HepG2 (cell line): ENCODE measurements around the gene DNAJC8. TPM values are rescaled to one million over a fixed set of nuclear protein-coding genes. Genes with fewer than 3 reads are reported as not detected.

Experiments
- ATAC-seq: fragments of 200-7000 bp; cut with Tn5 transposase; 3 replicates; pipeline ENCODE4 v1.9.1; 2020; ENCODE audit warnings: mild to moderate bottlenecking, moderate library complexity
- BruUV-seq: library from RNA; stranded (reverse); fragments of 400-500 nt; replicated peaks from 2 replicates; lab custom pipeline; 2021; lab: Mats Ljungman, UMichigan
- CTCF ChIA-PET: fragments of 300-600 bp; formaldehyde crosslinking; extraction: SDS; loops from one replicate; lab custom pipeline; 2021; ENCODE audit warnings: low total read pairs, inconsistent platforms, low intra/inter-chr PET ratio; lab: Yijun Ruan, JAX
- POLR2A ChIA-PET: fragments of 350-600 bp; sonication (Branson Sonifier 250); formaldehyde crosslinking; loops from one replicate; lab custom pipeline; 2020; ENCODE audit warnings: antibody characterized with exemption, inconsistent platforms; lab: Yijun Ruan, JAX
- DNase-seq: peaks from one replicate; pipeline ENCODE4 v3.0.0-alpha.2; 2015; ENCODE audit warnings: low spot score
- FAIRE-seq: peaks from 3 replicates; lab custom pipeline; 2011; peaks lifted over from hg19 to GRCh38; lab: Jason Lieb, UNC
- H2AFZ ChIP-seq: one replicate; pipeline ENCODE4 v1.6.1; 2011; ENCODE audit warnings: low read length, inconsistent platforms
- H3K27ac ChIP-seq: fragments of 300-600 bp; 3 replicates; pipeline ENCODE4 v1.8.0; 2011; ENCODE audit warnings: mixed run types, mild to moderate bottlenecking, mixed read lengths, low read length, inconsistent platforms; ENCODE audit not compliant: insufficient read depth; ENCODE audit errors: extremely low read length
- H3K27me3 ChIP-seq, 2 experiments: fragments of 200-600 bp in 1 of 2; 2 replicates in 1 of 2; 3 replicates in 1 of 2; pipeline versions ENCODE4 v1.6.0 to v1.8.0; 2011; ENCODE audit warnings: low read length in 2 of 2, mild to moderate bottlenecking in 2 of 2, moderate library complexity in 2 of 2, inconsistent platforms in 1 of 2; ENCODE audit not compliant: insufficient read depth in 2 of 2, control insufficient read depth in 1 of 2
- H3K36me3 ChIP-seq, 2 experiments: fragments of 200-600 bp in 1 of 2; replicated peaks in 1 of 2; 2 replicates in 1 of 2; 3 replicates in 1 of 2; pipeline versions ENCODE4 v1.5.1 to v1.8.0; 2011; ENCODE audit warnings: low read length in 2 of 2, inconsistent platforms in 1 of 2; ENCODE audit not compliant: insufficient read depth in 2 of 2, control insufficient read depth in 1 of 2
- H3K4me1 ChIP-seq: 2 replicates; pipeline ENCODE4 v1.5.1; 2012; ENCODE audit warnings: low read length, inconsistent platforms; ENCODE audit not compliant: insufficient read depth
- H3K4me2 ChIP-seq: 2 replicates; pipeline ENCODE4 v1.6.0; 2011; ENCODE audit warnings: low read depth, low read length, inconsistent platforms
- H3K4me3 ChIP-seq, 3 experiments: fragments of 200-600 bp in 1 of 3; sonication (generic), shearing (Covaris generic) in 1 of 3; replicated peaks in 1 of 3; 2 replicates each; pipeline ENCODE4 v1.5.1; 2011 to 2016; ENCODE audit warnings: low read length in 3 of 3, inconsistent platforms in 2 of 3, low read depth in 2 of 3, mild to moderate bottlenecking in 2 of 3, control low read depth in 1 of 3, mixed read lengths in 1 of 3; ENCODE audit not compliant: insufficient read depth in 1 of 3
- H3K79me2 ChIP-seq: one replicate; pipeline ENCODE4 v1.6.1; 2011; ENCODE audit warnings: low read length, inconsistent platforms; ENCODE audit not compliant: insufficient read depth
- H3K9ac ChIP-seq: 2 replicates; pipeline ENCODE4 v1.6.0; 2011; ENCODE audit warnings: mild to moderate bottlenecking, low read depth, low read length, inconsistent platforms; ENCODE audit not compliant: insufficient read depth
- H3K9me3 ChIP-seq: 2 replicates; pipeline ENCODE4 v1.5.1; 2012; ENCODE audit warnings: mild to moderate bottlenecking, low read length
- H4K20me1 ChIP-seq: 2 replicates; pipeline ENCODE4 v1.6.0; 2011; ENCODE audit warnings: inconsistent platforms, mild to moderate bottlenecking, low read length, moderate library complexity; ENCODE audit not compliant: insufficient read depth
- BORCS8-MEF2B ChIP-seq: sonication (generic); formaldehyde crosslinking; IDR thresholded peaks from 2 replicates; pipeline ENCODE4 v1.8.0; 2022; ENCODE audit warnings: mild to moderate bottlenecking, missing genetic modification reagents
- BRCA1 ChIP-seq: sonication (generic); formaldehyde crosslinking; IDR thresholded peaks from 2 replicates; pipeline ENCODE4 v1.4.0; 2020; ENCODE audit warnings: missing genetic modification reagents
- CAMTA2 ChIP-seq: sonication (generic); formaldehyde crosslinking; IDR thresholded peaks from 2 replicates; pipeline ENCODE4 v1.4.0; 2020; ENCODE audit warnings: mild to moderate bottlenecking, missing genetic modification reagents, borderline replicate concordance
- NONO ChIP-seq, 2 experiments: fragments of 450-650 bp in 1 of 2; sonication (generic) in 1 of 2; formaldehyde crosslinking in 1 of 2; IDR thresholded peaks in 1 of 2; conservative IDR thresholded peaks in 1 of 2; 2 replicates each; pipeline versions ENCODE4 v1.6.1 to v1.8.0; 2017 to 2022; ENCODE audit warnings: mild to moderate bottlenecking in 1 of 2, missing genetic modification reagents in 1 of 2, moderate library complexity in 1 of 2
- WGBS: methylation state at CpG from one replicate; pipeline ENCODE4 v1.1.6; 2017; ENCODE audit warnings: low lambda C conversion rate; 5-methylcytosine and 5-hydroxymethylcytosine counted together
- in situ Hi-C: cut with HindIII; loops from 2 replicates; pipeline ENCODE4 v1.10.0; 2017; ENCODE audit warnings: low pct_unique_long_range_greater_than_20kb; ENCODE audit not compliant: extremely low pct_ligation_motif_present
- intact Hi-C: fragments of 100-400 bp; cut with micrococcal nuclease; formaldehyde crosslinking; loops from one replicate; pipeline ENCODE4 v1.10.0; 2022; ENCODE audit not compliant: unreplicated experiment
- polyA plus RNA-seq, 8 experiments: library from polyadenylated mRNA; depleted of rRNA in 3 of 8; stranded (reverse) in 7 of 8; unstranded in 1 of 8; fragments of >200 nt; fragmentation: Illumina TruSeq in 4 of 8; extraction: Trizol in 4 of 8; gene quantifications; 2 replicates each; pipeline versions ENCODE4 v1.2.1 to v1.2.3, GENCODE V29; 2011 to 2016; ENCODE audit warnings: low read depth in 4 of 8, missing spikeins in 1 of 8, mixed read lengths in 1 of 8; ENCODE audit not compliant: insufficient read depth in 1 of 8
- total RNA-seq, 5 experiments: library from RNA; depleted of rRNA; stranded (reverse); fragments of >200 nt; fragmentation: Illumina TruSeq; extraction: Trizol; gene quantifications; 2 replicates each; pipeline ENCODE4 v1.2.3, GENCODE V29; 2016; ENCODE audit warnings: low read depth in 1 of 5
- TF ChIP-seq, protein P1 (sequence below): sonication (generic); formaldehyde crosslinking; IDR thresholded peaks from 2 replicates; pipeline ENCODE4 v1.8.0; 2022; ENCODE audit warnings: missing genetic modification reagents, mild to moderate bottlenecking, inconsistent platforms, borderline replicate concordance
- TF ChIP-seq, protein P2 (sequence below): sonication (generic); formaldehyde crosslinking; IDR thresholded peaks from 2 replicates; pipeline ENCODE4 v1.5.0; 2020; ENCODE audit warnings: missing genetic modification reagents
- TF ChIP-seq, protein P3 (sequence below): sonication (generic); formaldehyde crosslinking; IDR thresholded peaks from 2 replicates; pipeline ENCODE4 v1.8.0; 2022; ENCODE audit warnings: mild to moderate bottlenecking, missing genetic modification reagents; ENCODE audit not compliant: insufficient replicate concordance

Gene DNAJC8
- total and polyA plus RNA-seq, 2 of the 13 experiments (the other 11 are each of a cell fraction or from before 2014, with no cell fraction given), result 54.5 to 126 TPM

DNA sequence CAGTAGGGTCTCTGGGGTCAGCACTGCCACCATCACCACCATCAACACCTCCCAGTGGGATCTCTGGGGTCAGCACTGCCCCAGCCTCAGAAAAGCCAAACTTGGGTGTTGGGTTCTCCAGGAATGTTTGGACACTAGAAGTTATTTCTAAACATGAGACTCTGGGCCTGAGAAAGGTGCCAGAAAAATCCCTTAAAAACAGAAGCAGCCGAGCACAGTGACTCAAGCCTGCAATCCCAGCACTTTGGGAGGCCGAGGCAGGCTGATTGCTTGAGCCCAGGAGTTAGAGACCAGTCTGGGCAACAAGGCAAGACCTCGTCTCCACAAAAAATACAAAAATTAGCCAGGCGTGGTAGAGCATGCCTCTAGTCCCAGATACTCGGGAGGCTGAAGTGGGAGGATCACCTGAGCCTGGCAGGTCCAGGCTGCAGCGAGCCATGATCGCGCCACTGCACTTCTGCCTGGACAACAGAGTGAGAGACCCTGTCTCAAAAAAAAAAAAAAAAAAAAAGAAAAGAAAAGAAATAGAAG is 56.8 kb downstream of the DNAJC8 start:
- H3K9me3 ChIP-seq, result no peaks in the 10 kb centered on the region
- CTCF ChIA-PET, result no interaction called here
- no peak overlapping the region for H2AFZ ChIP-seq
- H3K27me3 ChIP-seq, result peaks cover 2 to 23% of the 10 kb centered on the region in 2 experiments; a peak in 3 of 5 replicates
- POLR2A ChIA-PET, result no interaction called here
- FAIRE-seq, result no peak
- 40% methylated on average over 8 of the region's 8 CpGs for WGBS
- DNase-seq, result no peak
- in situ Hi-C loops, result no loop called here
- intact Hi-C loops, result no loop called here
- H3K4me1 ChIP-seq, result peaks cover 43% of the 10 kb centered on the region
- H3K4me2 ChIP-seq, result no peak overlapping the region
- TF ChIP-seq NONO (IDR thresholded peaks at IDR 0.05) (no peak), NONO (CRISPR knock-in tag; conservative IDR thresholded peaks at IDR 0.05) (no peak), CAMTA2 (CRISPR knock-in tag) (no peak), BORCS8-MEF2B (CRISPR knock-in tag) (no peak), BRCA1 (no peak)
- TF ChIP-seq, protein P1, sequence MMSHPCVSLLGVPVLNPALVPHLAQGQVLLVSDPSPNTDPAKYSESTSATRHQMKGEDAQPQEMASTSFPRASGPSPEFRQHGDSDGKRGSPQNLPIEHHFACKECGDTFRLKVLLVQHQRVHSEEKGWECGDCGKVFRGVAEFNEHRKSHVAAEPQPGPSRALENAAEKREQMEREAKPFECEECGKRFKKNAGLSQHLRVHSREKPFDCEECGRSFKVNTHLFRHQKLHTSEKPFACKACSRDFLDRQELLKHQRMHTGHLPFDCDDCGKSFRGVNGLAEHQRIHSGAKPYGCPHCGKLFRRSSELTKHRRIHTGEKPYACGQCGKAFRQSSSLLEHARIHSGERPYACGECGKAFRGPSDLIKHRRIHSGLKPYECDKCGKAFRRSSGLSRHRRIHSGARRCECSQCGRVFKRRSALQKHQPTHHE, result no peak
- TF ChIP-seq, protein P2, sequence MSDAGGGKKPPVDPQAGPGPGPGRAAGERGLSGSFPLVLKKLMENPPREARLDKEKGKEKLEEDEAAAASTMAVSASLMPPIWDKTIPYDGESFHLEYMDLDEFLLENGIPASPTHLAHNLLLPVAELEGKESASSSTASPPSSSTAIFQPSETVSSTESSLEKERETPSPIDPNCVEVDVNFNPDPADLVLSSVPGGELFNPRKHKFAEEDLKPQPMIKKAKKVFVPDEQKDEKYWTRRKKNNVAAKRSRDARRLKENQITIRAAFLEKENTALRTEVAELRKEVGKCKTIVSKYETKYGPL, result no peak
- TF ChIP-seq, protein P3, sequence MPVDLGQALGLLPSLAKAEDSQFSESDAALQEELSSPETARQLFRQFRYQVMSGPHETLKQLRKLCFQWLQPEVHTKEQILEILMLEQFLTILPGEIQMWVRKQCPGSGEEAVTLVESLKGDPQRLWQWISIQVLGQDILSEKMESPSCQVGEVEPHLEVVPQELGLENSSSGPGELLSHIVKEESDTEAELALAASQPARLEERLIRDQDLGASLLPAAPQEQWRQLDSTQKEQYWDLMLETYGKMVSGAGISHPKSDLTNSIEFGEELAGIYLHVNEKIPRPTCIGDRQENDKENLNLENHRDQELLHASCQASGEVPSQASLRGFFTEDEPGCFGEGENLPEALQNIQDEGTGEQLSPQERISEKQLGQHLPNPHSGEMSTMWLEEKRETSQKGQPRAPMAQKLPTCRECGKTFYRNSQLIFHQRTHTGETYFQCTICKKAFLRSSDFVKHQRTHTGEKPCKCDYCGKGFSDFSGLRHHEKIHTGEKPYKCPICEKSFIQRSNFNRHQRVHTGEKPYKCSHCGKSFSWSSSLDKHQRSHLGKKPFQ (CRISPR knock-in tag), result no peak
- no peak overlapping the region for H3K4me3 ChIP-seq
- no peak overlapping the region for H3K27ac ChIP-seq
- H3K36me3 ChIP-seq, result no peaks in the 10 kb centered on the region
- no peak for ATAC-seq
- H3K79me2 ChIP-seq, result no peaks in the 10 kb centered on the region
- no peaks in the 10 kb centered on the region for H4K20me1 ChIP-seq
- no TSS peak for BruUV-seq
- H3K9ac ChIP-seq, result no peak overlapping the region
